HCT116 (cell line): ENCODE measurements around the gene LHX2.

ENCODE experiments used
- EZH2 ChIP-seq: fragments of 200-600 bp; sonication (generic); IDR thresholded peaks from 2 replicates; pipeline ENCODE4 v1.6.1; 2017; ENCODE audit warnings: antibody characterized with exemption, mixed run types
- POLR2A ChIP-seq: IDR thresholded peaks from 2 replicates; pipeline ENCODE4 v1.7.0; 2011; ENCODE audit warnings: borderline replicate concordance; ENCODE audit not compliant: insufficient read depth, insufficient read length; ENCODE audit errors: extremely low read depth
- POLR2AphosphoS5 ChIP-seq: IDR thresholded peaks from 2 replicates; pipeline ENCODE4 v1.6.1; 2011; ENCODE audit warnings: mild to moderate bottlenecking, low read depth, low read length, moderate library complexity
- TF ChIP-seq, protein P1 (sequence below), 3 experiments: fragments of 200-600 bp in 1 of 3; sonication (generic) in 1 of 3; IDR thresholded peaks in 2 of 3; conservative IDR thresholded peaks in 1 of 3; 2 replicates each; pipeline ENCODE4 v1.5.1; 2012 to 2017; ENCODE audit warnings: low read depth in 2 of 3, low read length in 2 of 3, antibody characterized with exemption in 1 of 3, borderline replicate concordance in 1 of 3, control low read depth in 1 of 3, mild to moderate bottlenecking in 1 of 3, mixed read lengths in 1 of 3, mixed run types in 1 of 3, moderate library complexity in 1 of 3; ENCODE audit not compliant: insufficient read depth in 1 of 3
- TF ChIP-seq, protein P2 (sequence below): IDR thresholded peaks from 2 replicates; pipeline ENCODE4 v1.6.1; 2011; ENCODE audit warnings: mild to moderate bottlenecking, low read length, moderate library complexity; ENCODE audit not compliant: insufficient replicate concordance; ENCODE audit errors: extremely low read depth
- TF ChIP-seq, protein P3 (sequence below): IDR thresholded peaks from 2 replicates; pipeline ENCODE4 v1.6.1; 2012; ENCODE audit warnings: low read depth

DNA sequence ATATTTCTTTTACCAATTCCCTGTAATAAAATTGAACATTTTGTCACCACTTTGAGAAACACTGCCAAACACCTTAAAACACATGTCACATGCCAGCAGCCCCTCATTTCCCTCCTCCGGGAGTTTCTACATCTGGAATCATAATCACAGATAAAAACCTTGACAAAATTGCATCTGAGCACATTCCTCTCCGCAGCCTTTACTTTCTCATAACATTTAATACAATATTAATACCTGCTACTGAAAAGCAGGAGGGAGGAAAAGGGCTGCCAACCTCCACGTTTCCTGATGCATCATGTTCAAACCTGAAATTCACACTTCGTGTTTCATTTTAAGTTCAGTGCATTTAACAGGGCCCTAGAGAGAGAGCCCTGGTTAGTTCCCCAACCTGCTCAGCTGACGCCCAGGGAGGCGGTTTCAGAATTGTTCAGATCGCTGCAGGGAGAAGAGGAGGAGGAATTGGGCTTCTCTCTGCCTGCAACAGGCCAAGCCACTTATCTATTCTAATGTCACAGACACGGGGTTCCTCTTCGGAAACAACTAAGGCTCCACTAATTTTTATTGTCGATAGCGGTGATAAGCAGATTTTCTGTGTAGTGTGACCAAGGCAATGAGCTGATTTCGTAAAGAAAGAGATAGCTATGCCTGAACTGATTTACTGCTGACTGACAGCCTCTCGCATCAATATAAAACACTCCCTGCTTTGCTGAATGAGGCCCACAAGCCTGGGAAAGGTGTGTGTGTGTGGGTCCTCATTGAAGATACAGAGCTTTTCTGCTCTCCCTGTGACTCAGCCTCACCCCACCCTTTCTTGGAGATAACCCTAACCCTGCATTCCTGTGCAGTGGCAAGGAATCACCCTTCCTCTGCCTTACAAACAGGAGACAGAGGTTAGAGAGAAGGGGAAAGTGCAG is 4.9 kb upstream of the LHX2 start:
- TF ChIP-seq POLR2A, result no peak
- no peak for TF ChIP-seq EZH2
- TF ChIP-seq, protein P1, sequence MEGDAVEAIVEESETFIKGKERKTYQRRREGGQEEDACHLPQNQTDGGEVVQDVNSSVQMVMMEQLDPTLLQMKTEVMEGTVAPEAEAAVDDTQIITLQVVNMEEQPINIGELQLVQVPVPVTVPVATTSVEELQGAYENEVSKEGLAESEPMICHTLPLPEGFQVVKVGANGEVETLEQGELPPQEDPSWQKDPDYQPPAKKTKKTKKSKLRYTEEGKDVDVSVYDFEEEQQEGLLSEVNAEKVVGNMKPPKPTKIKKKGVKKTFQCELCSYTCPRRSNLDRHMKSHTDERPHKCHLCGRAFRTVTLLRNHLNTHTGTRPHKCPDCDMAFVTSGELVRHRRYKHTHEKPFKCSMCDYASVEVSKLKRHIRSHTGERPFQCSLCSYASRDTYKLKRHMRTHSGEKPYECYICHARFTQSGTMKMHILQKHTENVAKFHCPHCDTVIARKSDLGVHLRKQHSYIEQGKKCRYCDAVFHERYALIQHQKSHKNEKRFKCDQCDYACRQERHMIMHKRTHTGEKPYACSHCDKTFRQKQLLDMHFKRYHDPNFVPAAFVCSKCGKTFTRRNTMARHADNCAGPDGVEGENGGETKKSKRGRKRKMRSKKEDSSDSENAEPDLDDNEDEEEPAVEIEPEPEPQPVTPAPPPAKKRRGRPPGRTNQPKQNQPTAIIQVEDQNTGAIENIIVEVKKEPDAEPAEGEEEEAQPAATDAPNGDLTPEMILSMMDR (IDR thresholded peaks at IDR 0.05 in 2 of 3, conservative IDR thresholded peaks at IDR 0.05 in 1 of 3; ENCODE audit: borderline replicate concordance in 1 of 3, insufficient read depth in 1 of 3, low read depth in 2 of 3, low read length in 2 of 3), result no peak
- TF ChIP-seq, protein P2, sequence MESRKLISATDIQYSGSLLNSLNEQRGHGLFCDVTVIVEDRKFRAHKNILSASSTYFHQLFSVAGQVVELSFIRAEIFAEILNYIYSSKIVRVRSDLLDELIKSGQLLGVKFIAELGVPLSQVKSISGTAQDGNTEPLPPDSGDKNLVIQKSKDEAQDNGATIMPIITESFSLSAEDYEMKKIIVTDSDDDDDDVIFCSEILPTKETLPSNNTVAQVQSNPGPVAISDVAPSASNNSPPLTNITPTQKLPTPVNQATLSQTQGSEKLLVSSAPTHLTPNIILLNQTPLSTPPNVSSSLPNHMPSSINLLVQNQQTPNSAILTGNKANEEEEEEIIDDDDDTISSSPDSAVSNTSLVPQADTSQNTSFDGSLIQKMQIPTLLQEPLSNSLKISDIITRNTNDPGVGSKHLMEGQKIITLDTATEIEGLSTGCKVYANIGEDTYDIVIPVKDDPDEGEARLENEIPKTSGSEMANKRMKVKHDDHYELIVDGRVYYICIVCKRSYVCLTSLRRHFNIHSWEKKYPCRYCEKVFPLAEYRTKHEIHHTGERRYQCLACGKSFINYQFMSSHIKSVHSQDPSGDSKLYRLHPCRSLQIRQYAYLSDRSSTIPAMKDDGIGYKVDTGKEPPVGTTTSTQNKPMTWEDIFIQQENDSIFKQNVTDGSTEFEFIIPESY, result no peak
- no peak for TF ChIP-seq POLR2AphosphoS5
- TF ChIP-seq, protein P3, sequence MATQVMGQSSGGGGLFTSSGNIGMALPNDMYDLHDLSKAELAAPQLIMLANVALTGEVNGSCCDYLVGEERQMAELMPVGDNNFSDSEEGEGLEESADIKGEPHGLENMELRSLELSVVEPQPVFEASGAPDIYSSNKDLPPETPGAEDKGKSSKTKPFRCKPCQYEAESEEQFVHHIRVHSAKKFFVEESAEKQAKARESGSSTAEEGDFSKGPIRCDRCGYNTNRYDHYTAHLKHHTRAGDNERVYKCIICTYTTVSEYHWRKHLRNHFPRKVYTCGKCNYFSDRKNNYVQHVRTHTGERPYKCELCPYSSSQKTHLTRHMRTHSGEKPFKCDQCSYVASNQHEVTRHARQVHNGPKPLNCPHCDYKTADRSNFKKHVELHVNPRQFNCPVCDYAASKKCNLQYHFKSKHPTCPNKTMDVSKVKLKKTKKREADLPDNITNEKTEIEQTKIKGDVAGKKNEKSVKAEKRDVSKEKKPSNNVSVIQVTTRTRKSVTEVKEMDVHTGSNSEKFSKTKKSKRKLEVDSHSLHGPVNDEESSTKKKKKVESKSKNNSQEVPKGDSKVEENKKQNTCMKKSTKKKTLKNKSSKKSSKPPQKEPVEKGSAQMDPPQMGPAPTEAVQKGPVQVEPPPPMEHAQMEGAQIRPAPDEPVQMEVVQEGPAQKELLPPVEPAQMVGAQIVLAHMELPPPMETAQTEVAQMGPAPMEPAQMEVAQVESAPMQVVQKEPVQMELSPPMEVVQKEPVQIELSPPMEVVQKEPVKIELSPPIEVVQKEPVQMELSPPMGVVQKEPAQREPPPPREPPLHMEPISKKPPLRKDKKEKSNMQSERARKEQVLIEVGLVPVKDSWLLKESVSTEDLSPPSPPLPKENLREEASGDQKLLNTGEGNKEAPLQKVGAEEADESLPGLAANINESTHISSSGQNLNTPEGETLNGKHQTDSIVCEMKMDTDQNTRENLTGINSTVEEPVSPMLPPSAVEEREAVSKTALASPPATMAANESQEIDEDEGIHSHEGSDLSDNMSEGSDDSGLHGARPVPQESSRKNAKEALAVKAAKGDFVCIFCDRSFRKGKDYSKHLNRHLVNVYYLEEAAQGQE, result no peak
